Left lung (tissue), 10 donors: ENCODE data around the gene SCD5. TPM values are rescaled to one million over a fixed set of nuclear protein-coding genes. Genes with fewer than 3 reads are reported as not detected.

Experiments used
- ATAC-seq: fragments of 200-7000 bp; cut with Tn5 transposase; one replicate; pipeline ENCODE4 v1.9.1; 2020; ENCODE audit warnings: moderate library complexity
- DNase-seq, 4 donors: peaks; one replicate each; pipeline ENCODE4 v3.0.0-alpha.2; 2013 to 2020
- H3K27ac ChIP-seq, 2 donors: fragments of 200-600 bp; sonication (generic) in 1 of 2; one replicate each; pipeline versions ENCODE4 v1.5.0 to v1.8.0; 2020 to 2021
- H3K27me3 ChIP-seq, 2 donors: fragments of 200-600 bp; sonication (generic) in 1 of 2; one replicate each; pipeline versions ENCODE4 v1.5.0 to v1.8.0; 2020 to 2021
- H3K36me3 ChIP-seq, 2 donors: fragments of 200-600 bp; sonication (generic) in 1 of 2; one replicate each; pipeline versions ENCODE4 v1.5.0 to v1.8.0; 2020 to 2021
- H3K4me1 ChIP-seq, 2 donors: fragments of 200-600 bp; one replicate each; pipeline ENCODE4 v1.8.0; 2021
- H3K4me3 ChIP-seq, 2 donors: fragments of 200-600 bp; sonication (generic) in 1 of 2; one replicate each; pipeline versions ENCODE4 v1.5.0 to v1.8.0; 2020 to 2021; ENCODE audit warnings: mild to moderate bottlenecking in 1 of 2
- H3K9me3 ChIP-seq, 2 donors: fragments of 200-600 bp; sonication (generic) in 1 of 2; one replicate each; pipeline versions ENCODE4 v1.5.0 to v1.8.0; 2020 to 2021
- intact Hi-C, 2 donors: fragments of 100-400 bp; cut with DNase I; formaldehyde crosslinking; loops; one replicate each; pipeline versions ENCODE4 v1.11.2 to v1.14.2; 2022
- polyA plus RNA-seq, 6 donors: library from polyadenylated mRNA; unstranded; fragments of 120-200 nt; gene quantifications; one replicate each; pipeline ENCODE4 v1.2.1, GENCODE V29; 2013; ENCODE audit not compliant: insufficient read length in 6 of 6
- total RNA-seq, 2 donors: library from RNA; stranded (reverse); fragmentation: NEBNext Ultra II Directional; extraction: Animal tissue kit (Norgen Biotek cat#: 25700); gene quantifications; one replicate each; pipeline ENCODE4 v1.2.1, GENCODE V29; 2021
- TF ChIP-seq, protein P1 (sequence below), 2 donors: fragments of 200-600 bp; sonication (generic) in 1 of 2; IDR thresholded peaks; one replicate each; pipeline versions ENCODE4 v1.5.0 to v1.8.0; 2021; ENCODE audit warnings: antibody characterized with exemption in 2 of 2
- donor health status: DM: no; HTN: yes; CAD: no.
- donor health status: DM: no; HTN: no; CAD: no.

SCD5 gene
- total and polyA plus RNA-seq, 8 donors = 12.5 to 41.1 (median 35.0) TPM

- intact Hi-C loops = no loop called here
- Histone ChIP-seq H3K9me3 (no peaks in the 10 kb centered on the region), H3K4me3 (no peak overlapping the region), H3K27ac (no peak overlapping the region), H3K27me3 (no peaks in the 10 kb centered on the region), H3K36me3 (no peaks in the 10 kb centered on the region), H3K4me1 (no peaks in the 10 kb centered on the region)
- no peak for ATAC-seq
- TF ChIP-seq, protein P1, sequence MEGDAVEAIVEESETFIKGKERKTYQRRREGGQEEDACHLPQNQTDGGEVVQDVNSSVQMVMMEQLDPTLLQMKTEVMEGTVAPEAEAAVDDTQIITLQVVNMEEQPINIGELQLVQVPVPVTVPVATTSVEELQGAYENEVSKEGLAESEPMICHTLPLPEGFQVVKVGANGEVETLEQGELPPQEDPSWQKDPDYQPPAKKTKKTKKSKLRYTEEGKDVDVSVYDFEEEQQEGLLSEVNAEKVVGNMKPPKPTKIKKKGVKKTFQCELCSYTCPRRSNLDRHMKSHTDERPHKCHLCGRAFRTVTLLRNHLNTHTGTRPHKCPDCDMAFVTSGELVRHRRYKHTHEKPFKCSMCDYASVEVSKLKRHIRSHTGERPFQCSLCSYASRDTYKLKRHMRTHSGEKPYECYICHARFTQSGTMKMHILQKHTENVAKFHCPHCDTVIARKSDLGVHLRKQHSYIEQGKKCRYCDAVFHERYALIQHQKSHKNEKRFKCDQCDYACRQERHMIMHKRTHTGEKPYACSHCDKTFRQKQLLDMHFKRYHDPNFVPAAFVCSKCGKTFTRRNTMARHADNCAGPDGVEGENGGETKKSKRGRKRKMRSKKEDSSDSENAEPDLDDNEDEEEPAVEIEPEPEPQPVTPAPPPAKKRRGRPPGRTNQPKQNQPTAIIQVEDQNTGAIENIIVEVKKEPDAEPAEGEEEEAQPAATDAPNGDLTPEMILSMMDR (IDR thresholded peaks at IDR 0.05) = no peak
- no peak for DNase-seq
Observed at GRCh38 chr4:82681754-82682153, 116.8 kb downstream of the SCD5 start.

DNA sequence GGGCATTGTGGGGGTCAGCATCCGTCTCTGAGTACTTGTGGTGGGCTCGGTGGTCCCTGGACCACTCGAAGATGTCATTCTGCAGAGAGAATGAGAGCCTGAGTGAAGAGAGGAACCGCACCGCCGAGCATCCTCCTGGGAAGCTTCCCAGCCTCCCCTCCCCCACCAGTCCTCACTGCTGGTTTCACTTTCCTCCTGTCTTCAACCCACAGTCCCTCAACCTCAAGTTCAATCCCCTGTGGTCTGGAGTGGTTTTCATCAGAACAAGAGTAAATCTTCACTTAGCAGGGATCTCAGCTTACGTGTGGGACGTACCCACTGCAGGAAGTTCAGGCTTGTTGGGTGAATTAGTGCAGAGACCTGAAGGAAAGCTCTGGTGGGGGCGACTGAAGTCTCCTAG is 117.8 kb downstream of the SCD5 start:
- Histone ChIP-seq H3K4me1 (no peaks in the 10 kb centered on the region), H3K27me3 (no peaks in the 10 kb centered on the region), H3K36me3 (no peaks in the 10 kb centered on the region), H3K4me3 (no peak overlapping the region), H3K9me3 (no peaks in the 10 kb centered on the region), H3K27ac (no peak overlapping the region)
- intact Hi-C loops = no loop called here
- TF ChIP-seq, protein P1 (IDR thresholded peaks at IDR 0.05) = no peak
- DNase-seq (no peak), ATAC-seq (no peak)

DNA sequence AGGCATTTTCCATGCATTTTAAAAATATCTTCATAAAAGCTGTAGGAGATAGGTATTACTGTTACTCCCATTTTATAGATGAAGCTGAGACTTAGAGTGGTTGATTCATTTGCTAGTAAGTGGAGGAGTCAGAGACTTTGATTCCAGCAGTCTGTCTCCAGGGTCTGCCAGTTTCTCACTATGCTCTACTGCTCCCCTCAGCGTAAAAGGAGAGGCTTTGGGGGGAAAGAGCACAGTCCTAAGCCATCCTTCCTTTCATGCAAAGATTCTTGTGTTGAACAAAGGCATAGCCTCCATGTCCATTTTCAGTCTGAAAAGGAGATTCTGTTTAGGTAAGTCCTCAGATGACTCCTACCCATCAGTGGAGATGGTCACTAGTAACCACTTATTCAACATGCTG is 119.1 kb downstream of the SCD5 start:
- TF ChIP-seq, protein P1 (IDR thresholded peaks at IDR 0.05) = no peak
- intact Hi-C loops = no loop called here
- H3K27me3 ChIP-seq = no peaks in the 10 kb centered on the region
- no peak overlapping the region for H3K4me3 ChIP-seq
- H3K27ac ChIP-seq = no peak overlapping the region
- no peaks in the 10 kb centered on the region for H3K4me1 ChIP-seq
- H3K9me3 ChIP-seq = no peaks in the 10 kb centered on the region
- DNase-seq (no peak), ATAC-seq (no peak)
- no peaks in the 10 kb centered on the region for H3K36me3 ChIP-seq

DNA sequence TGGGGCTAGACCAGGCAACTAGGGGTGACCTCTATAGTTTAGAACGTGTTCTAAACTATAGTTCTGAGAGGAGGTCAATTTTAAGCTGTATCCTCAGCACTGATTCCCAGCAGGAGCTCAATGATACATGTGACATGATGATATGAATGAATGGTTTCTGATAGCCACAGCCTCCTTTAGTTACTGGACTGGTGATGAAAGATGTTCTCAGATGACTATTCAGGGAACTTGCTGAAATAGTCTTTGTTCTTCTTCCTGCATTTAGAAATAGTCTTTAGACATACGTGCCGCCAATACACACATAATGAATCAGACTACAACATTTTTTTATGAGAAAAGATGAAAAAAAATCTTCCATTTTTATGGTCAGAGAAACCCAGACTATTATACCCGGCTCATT is 120.5 kb downstream of the SCD5 start:
- DNase-seq (no peak), ATAC-seq (no peak)
- no peak overlapping the region for H3K4me3 ChIP-seq
- no peaks in the 10 kb centered on the region for H3K4me1 ChIP-seq
- no peaks in the 10 kb centered on the region for H3K27me3 ChIP-seq
- H3K27ac ChIP-seq = no peak overlapping the region
- no peaks in the 10 kb centered on the region for H3K9me3 ChIP-seq
- H3K36me3 ChIP-seq = no peaks in the 10 kb centered on the region
- intact Hi-C loops = no loop called here
- TF ChIP-seq, protein P1 (IDR thresholded peaks at IDR 0.05) = no peak

DNA sequence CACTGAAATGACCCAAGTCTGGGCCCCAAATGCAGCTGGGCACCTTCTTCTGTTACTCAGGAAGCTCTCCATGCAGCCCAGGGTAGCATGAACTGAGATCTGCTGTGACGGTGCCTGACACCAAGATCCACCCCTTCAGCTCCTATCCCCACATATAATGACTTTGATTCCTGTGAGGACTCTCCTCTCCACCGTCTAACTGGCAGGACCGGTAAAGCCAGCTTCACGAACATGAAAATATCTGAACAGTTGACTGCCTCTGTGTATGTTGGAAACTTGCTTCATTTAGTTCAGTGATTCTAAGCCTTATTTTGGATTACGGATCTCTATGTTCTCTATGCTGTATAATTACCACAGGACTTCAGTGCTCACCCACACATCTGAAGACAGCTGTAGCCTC is 121.3 kb downstream of the SCD5 start:
- H3K27ac ChIP-seq = no peak overlapping the region
- intact Hi-C loops = no loop called here
- no peaks in the 10 kb centered on the region for H3K4me1 ChIP-seq
- DNase-seq (peak in 1 of 4 donors; percentile 18), ATAC-seq (peak; percentile 22)
- TF ChIP-seq, protein P1 (IDR thresholded peaks at IDR 0.05) = no peak
- H3K27me3 ChIP-seq = no peaks in the 10 kb centered on the region
- H3K4me3 ChIP-seq = no peak overlapping the region
- H3K9me3 ChIP-seq = no peaks in the 10 kb centered on the region
- no peaks in the 10 kb centered on the region for H3K36me3 ChIP-seq
